NCI-H2029 treated with DMSO at 0.1 percent for 48 hours (cell line): Measurements from ENCODE around the gene NOTCH1.

ENCODE experiments used
- DNase-seq: peaks from one replicate; lab custom pipeline; 2025; lab: John Stamatoyannopoulos, UW

NOTCH1 gene

DNA sequence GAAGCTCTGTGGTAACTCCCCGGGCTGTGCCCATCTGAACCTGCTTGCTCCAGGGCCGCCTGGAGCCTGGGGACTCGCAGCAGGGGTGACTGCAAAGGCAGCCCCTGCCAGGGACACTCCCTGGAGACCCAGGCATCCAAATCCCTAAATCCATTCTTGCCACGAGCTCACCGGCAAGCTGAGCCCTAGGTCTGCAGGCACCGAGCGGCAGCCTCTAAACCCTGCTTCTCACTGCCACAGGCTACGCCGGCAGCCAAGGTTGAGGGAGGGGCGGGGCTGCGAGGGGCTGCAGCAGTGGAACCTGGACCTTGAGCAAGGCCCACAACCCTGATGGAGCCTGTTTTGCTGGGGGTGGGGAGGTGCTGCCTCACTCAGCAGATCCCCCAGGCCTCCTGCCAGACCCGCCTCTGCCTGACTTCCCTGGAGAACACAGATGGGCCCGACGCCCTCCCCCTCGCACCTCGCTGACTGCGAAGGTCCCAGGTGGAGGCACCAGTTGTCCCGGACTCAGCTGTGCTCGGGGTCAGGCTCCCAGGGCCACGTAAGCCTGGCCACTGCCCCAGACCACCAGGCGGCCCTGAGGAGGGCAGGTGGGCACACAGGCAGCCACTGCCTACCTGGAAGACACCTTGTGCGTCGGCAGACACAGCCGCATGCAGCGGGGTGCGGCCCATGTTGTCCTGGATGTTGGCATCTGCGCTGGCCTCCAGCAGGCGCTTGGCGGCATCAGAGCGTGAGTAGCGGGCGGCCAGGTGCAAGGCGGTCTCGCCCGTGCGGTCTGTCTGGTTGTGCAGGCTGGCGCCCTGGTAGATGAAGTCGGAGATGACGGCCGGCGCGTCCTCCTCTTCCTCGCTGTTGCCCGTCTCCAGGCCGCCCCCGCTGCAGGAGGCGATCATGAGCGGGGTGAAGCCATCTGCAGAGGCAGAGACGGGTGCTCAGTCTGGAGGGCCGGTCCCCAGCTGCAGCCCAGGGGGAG is 45.6 kb downstream of the NOTCH1 start:
- DNase-seq: no peak

DNA sequence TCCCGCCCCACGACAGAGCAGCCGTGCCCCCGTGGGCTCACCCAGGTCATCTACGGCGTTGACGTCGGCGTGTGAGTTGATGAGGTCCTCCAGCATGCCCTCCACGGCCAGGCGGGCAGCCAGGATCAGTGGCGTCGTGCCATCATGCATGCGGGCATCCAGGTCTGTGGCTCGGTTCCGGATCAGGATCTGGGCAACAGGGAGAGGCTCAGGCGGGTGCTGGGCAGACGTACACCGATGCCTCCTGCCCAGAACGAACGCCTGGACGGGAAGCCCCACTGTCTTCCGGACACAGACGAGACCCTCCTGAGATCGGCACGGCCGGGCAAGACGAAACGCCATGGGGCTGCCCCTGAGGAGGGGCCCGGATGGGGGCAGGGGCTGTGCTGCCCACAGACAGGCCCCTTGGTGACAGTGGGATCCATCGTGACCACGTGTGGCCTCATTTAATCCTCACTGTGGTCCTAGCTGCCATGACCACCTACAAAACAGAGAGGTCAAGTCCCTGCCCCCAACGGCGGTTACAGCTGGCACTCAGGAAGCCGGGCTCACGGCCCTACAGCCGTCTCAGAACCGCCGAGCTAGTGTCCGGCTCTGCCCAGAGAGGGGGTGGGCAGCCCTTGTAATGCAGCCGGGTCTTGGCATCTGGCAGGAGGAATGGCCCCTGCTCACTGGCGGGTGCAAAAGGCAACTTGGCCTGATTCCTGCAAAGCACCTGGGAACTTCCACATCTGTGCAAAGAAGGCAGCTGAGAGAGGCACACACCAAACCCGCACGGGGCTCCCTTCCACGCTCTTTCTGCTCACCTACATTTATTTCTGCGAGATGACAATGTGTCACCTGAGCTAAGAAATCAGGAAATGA is 46.5 kb downstream of the NOTCH1 start:
- no peak for DNase-seq

DNA sequence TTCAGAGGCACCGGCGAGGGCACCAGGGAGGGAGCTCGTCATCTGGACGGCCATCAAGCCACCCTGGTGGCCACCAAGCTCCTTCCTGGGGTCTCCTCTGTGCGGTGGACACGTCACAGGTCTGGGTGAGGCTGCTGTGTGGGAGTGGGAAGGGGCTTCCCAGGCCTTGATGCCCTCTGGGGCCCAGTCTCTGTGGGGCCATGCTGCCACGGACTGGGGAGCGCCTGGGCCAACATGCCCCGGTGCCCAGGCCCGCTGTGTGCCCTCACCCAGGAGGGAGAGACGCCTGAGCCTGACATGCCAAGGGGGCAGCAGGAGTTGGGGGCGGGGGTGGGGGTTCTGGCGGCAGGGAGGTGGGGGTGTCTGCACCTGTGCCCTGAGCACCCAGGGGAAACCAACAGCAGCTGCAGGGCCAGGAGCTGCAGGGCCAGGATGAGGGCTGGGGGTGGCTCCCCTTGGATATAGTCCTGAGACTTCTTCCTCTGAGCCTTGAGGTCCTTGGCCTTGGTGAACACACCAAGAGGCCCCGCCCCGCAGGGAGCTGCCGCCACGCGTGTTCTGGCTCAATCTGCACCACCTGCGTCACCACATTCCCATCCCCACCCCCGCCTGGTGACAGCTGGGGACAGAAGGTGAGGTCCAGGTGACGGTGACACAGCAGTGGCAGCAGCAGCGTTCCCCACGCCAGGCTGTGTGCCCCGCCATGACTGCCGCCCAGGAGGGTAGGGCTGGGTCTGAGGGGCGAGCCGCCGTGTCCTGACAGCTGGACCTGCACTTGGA is 47.7 kb downstream of the NOTCH1 start:
- DNase-seq: no peak

DNA sequence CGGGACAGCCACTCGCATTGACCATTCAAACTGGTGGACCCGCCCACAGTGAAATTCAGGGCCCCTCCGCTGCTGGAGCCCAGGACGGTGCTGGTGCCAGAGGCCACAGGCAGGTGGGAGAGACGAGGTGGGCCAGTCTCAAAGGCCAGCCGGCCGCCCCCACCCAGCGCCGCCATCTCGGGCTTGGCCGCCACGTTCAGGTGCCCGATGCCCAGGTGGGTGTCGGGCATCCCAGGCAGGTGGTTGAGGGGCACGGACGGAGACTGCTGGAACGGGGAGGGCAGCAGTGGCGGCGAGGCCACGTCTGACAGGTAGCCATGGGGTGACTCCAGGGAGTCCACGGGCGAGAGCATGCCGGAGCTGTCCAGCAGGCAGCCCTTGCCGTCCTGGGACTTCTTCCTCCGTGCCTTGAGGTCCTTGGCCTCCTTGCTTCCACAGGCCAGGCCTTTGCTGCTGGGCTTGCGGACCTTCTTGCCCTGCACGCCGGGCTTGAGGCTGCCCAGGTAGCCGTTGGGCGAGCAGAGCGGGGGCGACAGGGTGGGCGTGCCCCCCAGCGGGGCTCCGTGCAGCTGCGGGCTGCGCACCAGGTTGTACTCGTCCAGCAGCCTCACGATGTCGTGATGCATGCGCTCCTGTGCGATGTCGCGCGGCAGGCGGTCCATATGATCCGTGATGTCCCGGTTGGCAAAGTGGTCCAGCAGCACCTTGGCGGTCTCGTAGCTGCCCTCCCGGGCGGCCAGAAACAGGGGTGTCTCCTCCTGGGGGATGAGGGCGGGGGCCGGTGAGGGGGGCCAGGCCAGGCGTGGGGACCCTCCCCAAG is 48.8 kb downstream of the NOTCH1 start:
- no peak for DNase-seq

DNA sequence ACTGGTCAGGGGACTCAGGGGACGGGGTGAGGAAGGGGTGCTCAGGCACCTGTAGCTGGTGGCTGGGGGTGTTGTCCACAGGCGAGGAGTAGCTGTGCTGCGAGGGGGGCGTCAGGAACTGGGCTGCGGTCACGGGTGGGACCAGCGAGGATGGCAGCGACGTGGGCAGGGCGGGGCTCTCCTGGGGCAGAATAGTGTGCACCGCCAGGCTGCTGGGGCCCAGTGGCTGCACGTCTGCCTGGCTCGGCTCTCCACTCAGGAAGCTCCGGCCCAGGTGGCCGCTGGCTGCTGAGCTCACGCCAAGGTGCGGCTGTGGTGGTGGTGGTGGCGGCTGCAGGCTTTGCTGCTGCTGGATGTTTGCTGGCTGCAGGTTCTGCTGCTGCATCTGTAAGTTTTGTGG is 49.7 kb downstream of the NOTCH1 start:
- DNase-seq: no peak

DNA sequence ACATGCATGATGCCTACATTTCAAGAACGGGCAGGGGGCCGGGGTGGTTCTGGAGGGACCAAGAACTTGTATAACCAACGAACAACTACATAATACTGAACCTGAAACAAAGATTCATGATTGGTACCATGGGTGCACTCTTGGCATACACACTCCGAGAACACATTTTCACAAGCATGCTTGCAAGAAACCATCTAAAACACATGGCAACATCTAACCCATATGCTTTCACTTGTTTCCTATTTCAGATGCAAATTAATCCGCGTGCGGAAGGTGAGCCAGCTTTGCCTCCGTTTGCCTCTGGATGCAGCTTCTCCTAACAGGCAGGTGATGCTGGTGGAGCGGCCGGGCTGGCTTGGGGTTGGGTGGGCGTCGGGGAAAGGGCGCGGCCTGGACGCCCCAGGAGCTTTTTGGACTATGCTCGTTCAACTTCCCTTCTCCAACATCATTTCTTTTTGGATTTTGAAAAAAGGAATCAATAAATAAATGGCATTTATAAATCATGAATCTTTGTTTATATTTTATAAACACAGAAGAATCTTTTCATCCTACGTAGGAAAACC is 50.5 kb downstream of the NOTCH1 start:
- DNase-seq: no peak

DNA sequence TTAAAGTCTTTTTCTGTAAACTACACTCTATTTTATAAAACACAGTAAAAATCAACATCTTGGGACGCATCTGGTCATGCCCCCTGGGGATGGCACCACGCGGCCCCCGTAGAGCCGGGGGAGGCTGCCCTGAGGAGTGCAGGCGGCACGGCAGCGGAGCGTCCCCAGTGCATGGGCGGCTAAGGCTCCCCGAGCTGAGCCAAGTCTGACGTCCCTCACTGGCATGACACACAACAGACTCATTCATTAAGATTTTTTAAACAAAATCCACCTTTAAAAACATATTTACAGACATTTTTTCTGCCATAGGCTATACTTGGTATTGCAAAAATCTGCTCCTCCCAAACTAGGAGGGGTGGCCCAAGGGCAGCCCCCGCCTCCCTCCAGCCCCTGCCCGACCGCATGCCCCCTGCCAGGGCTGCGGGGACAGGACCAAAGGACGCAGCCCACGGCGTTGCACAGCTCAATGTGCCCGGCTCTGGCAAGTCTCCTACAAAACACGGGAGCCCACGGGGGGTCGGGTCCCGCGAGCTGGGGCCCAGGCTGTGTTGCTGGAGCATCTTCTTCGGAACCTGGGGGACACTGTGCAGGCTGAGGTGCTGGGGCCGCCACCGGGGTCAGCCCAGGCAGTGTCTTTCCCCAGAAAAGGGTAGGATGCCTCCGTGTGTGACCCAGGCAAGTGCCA is 51.2 kb downstream of the NOTCH1 start:
- no peak for DNase-seq

DNA sequence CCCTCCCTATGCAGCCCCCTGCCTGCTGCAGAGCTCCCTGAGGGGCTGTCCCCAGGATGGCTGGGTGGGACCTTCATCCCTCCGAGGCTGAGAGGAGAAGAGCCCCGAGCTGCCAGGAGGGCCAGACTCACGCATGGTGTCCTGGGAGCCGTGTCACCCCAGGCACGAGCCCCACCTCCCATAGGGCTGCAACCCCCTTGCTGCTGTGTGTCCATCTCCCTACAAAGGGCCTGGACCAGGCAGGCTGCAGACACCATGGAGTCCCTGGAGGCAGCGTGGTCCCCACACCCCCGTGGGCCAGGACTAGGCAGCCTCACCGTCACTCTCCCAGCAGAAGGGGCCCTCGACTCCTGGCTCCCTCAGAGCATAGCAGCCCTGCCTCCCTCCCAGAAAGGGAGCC is 51.8 kb downstream of the NOTCH1 start:
- DNase-seq: no peak

DNA sequence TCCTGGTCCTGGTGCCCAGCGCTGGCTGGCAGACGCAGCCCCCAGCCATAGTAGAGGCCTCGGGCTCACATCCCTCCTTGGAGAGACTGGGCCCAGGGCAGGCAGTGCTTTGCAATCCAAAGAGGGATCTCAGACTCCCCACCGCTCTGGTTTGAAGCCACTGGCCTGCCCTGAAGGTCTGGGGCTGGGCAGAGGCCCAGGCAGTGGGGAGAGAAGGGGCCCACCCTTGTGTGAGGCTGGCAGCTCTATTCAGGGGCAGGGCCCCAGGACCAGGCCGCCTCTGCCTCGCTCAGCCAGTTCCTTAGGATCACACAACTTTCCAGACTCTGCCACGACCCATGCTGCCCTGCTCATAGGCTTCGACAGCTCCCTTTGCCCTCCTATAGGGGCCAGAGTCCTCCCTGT is 52.3 kb downstream of the NOTCH1 start:
- no peak for DNase-seq

DNA sequence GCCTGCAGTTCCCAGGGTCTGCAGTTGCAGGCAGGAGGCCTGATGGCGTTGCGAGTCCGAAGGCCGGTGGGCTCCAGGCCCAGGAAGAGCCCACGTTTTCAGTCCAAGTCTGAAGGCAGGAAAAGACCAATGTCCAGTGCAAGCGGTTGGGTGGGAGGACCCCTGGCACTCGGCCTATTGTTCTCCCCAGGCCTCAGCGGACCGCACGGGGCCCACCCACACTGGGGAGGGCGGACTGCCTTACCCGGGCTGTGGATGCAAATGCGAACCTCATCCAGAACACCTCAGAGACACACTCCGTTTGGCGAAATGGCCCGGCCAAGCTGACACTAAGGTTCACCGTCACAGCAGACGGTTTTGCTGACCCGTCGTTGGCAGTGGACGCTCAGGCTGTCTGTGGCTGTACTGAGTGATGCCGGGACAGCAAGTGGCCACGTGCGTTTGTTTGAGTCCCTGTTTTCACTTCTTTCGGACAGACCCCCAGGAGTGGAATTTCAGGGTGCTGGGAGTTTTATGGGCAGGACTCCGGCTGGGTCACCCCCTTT is 52.8 kb downstream of the NOTCH1 start:
- DNase-seq: no peak

DNA sequence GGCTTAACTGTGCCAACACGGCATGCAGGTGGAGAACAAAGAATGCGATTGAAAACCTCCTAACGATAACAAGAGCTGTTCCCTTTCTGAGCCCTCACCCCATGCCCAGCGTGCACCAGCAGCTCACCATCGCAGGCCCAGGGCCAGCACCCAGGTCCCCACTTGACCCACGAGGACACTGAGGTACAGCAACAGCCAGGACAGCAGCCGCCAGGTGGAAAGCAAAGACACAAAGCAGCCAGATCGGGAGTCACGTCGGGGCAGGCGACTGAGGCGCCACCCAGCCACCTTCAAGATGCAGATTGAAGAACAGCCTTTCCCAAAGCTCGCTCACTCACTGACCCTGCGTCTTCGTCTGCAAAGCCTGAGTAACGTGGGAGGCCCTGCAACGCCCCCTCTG is 56.1 kb downstream of the NOTCH1 start:
- no peak for DNase-seq

DNA sequence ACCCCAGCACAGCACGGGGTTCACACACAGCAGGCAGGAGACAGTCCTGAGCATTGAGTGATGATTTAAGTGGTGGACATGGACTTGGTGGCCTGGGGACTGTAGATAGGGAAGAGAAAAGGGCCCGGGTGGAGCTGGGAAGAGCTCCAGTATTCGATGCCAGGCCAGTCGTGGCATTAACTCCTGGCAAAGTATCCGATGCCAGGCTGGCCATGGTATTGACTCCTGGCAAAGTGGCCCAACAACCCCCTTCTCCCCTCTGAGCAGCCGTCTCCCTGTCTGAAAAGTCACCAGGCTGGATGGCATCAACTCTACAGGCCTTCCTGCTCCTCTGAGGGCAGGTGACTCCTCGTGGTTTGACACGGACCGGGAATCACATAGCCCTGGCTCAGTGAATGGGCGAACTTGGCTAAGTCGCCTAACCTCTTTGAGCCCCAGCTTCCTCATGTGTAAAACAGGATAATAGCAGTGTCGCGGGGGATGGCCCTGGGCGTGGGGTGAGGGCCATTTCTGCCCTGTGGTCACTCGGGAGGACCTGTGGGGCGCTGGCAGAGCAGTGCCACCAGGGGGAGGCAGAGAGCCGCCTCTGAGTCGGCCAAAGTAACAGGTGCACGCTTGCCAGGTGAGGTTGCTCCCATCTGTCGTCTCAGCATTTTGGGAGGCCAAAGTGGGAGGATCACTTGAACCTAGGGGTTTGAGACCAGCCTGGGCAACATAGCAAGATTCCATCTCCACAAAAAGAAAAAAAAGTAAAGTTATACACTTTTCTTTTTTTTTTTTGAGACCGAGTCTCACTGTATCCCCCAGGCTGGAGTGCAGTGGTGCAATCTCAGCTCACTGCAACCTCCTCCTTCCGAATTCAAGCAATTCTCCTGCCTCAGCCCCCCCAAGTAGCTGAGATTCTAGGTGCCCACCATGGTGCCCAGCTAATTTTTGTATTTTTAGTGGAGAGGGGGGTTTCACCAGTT is 57.3 kb downstream of the NOTCH1 start:
- peak; percentile 11 for DNase-seq

DNA sequence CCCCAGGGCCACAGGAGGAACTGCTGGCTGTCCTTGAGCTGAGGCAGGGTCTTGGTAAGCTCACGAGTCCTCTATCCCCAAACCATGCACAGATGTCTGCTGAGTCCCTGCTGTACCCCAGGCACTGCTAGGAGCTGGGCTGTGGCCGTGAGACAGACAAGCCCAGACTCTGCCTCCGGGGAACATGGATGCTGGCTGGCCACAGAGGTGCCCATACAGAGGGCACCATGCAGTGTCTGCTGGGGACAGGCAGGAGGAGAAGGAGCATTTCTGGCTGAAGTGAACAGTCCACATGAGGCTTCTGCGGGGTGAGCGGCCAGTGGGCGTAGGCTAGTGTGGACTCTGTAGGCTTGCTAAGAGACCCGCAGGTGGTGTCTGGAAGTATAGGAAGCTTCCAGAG is 58.2 kb downstream of the NOTCH1 start:
- DNase-seq: no peak

DNA sequence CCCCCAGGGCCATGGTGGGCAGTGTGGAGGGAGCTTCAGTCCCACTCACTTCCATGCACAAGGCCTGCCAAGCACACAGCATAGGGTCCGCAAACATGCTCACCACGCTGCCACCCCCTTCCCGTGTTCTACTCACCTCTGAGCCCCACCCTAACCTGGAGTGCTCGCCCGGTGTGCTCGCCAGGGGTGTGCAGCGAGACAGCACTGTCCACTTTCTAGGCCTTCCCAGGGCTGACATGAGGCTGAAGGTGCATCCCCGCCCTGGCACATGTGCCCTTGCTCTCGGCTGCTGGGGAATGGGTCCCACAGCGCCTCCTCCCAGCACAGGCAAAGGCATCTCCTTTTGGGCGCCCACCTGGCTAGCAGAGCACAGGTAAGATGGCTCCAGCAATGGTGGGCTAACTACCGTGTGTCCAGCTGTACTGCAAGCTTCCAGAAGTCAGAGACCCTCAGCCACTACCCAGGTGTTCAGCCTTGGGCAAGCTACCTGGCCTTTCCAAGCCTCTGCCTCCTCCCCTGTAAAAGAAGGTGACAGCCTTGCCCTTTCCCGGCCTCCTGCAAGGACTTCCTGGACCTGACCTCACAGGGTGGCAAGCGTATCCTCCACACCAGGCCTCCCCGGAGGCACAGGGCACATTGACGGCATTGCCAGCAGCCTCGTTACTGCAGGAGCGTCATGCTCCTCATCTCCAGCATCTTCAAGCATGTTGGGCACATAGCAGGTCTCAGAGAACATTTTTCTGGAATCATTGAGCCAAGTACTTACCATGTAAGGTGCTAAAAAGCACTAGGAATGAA is 58.8 kb downstream of the NOTCH1 start:
- DNase-seq: no peak

DNA sequence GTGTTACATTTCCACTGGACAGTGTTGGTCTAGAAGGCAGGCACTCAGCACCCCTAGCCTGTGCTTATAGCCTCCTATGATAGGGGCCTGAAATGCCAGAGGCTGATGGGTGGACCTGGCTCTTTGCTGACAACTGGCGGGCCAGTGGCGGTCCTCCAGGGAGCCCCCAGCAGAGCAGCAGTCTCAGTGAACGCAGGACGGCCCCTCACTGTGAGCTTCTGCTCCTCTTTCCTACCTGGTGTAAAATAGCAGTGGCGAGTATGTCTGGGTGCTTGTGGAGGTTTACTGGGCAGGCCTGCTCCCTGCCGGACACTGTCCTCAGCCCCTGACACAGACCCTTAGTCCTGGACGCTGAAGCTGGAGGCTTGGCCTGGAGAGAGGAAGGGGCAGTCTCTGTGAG is 59.7 kb downstream of the NOTCH1 start:
- no peak for DNase-seq

DNA sequence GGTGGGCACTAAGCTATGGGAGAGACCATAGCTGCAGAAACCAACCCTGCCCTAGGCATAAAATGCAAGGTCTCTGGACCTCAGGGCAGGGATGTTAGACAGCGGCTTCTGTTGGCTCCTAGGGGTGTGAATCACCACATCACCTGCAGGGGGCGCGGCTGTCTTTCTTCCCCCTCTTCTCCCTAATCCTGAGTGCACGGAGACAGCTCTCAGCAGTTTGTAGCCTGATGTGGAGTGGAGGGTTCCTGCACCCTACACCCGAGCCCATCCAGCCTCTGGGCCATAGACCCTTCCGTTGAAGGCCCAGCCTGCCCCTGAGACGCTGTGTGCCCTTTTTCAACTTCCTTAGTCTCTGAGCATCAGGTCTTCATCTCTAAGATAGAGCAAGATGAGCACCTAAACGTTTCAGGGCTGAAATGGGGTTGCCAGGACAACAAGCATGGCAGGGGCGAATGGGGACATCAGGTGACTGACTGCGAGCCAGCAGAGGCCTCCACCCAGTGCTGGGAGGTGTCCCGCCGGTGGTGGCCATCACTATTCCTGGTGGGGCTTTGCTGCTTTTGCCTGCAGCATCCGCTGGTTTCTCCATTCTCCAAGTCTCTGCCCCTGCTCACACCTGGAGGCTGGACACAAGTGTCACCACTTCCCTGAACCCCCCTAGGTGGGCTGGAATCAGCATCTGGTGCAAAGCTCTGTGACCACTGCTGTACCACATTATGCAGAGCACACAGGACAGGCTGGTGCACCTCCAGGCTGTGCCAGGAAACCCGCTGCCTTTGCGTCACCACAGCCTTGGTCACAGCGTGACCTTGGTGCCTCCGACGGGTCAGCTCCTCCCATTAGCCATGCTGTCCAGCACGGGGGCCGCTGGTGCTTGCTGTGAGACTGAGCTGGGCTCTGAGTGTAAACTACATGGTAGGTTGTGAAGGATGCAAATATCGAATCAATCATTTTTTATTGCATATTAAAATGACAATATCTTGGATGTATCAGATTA is 60.5 kb downstream of the NOTCH1 start:
- DNase-seq: peak; percentile 44
